T-helper 22 cell (primary cell): ENCODE measurements around the gene ITGA7.
"Not testable (repeated sequence)": the region's sequence is repeated elsewhere in the genome, so short reads cannot be mapped to it uniquely, and the experiment has no call there.

Experiments
- DNase-seq: peaks from one replicate; pipeline ENCODE4 v3.0.0-alpha.2; 2020; ENCODE audit warnings: low read depth

Gene ITGA7

DNA sequence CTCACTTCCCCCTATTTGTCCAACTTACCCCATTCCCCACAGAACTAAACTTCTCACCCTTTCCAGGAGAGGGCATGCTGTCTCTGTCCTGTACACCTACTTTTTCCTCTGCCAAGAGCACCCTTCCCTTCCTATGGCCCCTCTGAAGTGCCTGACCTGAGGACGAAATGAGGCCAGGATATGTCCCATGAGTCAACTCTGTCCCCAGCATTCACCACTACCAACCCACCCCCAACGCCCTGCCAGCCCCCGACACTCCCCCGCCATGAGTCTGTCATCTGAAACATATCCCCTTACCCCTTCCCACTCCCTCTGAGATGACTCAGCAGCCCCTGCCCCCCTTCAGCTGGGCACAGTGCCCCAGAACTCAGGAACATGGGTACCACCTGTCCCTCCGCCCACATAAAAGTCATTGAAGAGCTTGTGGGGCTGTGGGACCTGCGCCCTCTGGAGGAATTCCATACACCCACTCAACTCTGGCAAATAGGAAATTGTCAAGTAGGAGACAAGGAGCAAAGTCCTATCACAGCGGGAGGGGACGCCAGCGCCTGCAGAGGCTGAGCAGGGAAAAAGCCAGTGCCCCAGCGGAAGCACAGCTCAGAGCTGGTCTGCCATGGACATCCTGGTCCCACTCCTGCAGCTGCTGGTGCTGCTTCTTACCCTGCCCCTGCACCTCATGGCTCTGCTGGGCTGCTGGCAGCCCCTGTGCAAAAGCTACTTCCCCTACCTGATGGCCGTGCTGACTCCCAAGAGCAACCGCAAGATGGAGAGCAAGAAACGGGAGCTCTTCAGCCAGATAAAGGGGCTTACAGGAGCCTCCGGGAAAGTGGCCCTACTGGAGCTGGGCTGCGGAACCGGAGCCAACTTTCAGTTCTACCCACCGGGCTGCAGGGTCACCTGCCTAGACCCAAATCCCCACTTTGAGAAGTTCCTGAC lies 26.3 kb downstream of the ITGA7 start:
- DNase-seq: no peak

GRCh38 chr12:55679691-55680090 lies 28.0 kb downstream of the ITGA7 start:
- no peak for DNase-seq

DNA sequence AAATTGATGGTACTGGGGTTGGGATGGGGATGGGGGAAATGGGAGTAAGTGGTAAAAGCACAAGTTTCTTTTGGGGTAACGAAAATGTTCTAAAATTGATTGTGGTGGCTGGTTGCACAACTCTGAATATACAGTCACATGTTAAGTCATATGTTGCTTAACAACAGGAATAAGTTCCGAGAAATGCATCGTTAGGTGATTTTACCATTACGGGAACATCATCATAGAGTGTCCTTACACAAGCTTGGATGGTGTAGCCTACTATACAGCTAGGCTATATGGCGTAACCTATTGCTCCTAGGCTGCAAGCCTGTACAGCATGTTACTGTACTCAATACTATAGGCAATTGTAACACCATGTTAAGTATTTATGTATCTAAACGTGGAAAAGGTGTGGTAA lies 31.0 kb downstream of the ITGA7 start:
- DNase-seq: no peak

GRCh38 chr12:55675666-55676065 lies 32.0 kb downstream of the ITGA7 start:
- no peak for DNase-seq

GRCh38 chr12:55673638-55674037 lies 34.1 kb downstream of the ITGA7 start:
- DNase-seq: no peak

- DNase-seq: no peak
These were observed 36.0 kb downstream of the ITGA7 start for GRCh38 chr12:55671746-55672145.

DNA sequence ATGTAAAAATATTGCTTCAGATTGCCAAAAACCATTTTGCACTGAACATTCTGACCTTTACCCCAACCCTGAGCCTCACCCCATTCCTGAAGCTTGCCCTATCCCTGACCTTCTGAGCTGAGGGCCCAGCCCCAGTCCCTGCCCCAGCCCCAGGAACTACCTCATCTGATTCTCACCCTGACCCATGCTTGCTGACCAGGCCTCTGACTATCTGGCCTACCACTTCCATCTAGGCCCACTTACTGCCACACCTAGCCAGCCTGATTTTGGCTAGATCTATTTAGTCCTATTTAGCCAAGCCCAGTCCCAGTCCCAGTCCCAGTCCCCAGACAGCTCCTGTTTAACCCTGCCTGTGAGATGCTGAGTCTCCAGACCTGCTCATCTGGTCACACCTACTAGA lies 37.4 kb downstream of the ITGA7 start:
- DNase-seq: no peak

- DNase-seq: no peak
These were observed 41.2 kb downstream of the ITGA7 start for GRCh38 chr12:55666508-55666907.

- DNase-seq: no peak
These were observed 42.9 kb downstream of the ITGA7 start for GRCh38 chr12:55664826-55665225.

- no peak for DNase-seq
These were observed 44.3 kb downstream of the ITGA7 start for GRCh38 chr12:55663391-55663790.

DNA sequence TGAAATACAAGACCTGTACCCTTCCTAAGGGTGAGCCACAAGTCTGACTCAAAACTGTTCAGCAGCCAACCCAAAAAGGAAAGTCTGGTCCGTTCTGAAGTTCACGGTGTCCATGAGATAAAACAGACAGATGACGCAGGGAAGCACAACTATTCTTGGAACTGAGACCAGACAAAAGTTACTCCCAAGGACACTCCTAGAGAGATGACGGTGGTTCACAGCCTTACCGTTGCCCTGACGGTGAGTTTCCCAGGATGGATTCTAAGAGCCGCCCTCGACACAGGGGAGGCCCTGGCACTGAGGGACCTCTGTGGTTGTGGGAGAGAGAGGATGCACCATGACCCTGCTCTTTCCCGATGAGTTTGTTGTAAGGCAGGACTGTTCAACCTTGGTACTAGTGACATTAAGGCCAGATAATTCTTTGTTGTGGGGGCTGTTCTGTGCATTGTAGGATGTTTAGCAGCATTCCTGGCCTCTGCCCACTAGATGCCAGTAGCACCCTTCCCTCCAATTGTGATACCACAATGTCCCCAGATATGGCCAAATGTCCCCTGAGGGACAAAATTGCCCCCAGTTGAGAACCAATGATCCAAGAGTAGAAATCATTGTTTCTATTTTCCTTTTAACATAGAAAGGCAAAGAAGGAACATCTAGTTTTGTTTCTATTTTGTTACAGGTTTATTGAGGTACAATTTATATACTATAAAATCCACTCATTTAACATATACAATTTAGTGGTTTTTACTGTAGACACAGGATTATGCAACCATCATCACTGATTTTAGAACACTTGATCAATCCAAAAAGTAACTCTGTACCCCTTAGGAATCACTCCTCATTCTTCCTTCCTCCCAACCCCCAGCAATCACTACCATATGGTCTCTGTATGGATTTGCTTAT lies 48.0 kb downstream of the ITGA7 start:
- no peak for DNase-seq

DNA sequence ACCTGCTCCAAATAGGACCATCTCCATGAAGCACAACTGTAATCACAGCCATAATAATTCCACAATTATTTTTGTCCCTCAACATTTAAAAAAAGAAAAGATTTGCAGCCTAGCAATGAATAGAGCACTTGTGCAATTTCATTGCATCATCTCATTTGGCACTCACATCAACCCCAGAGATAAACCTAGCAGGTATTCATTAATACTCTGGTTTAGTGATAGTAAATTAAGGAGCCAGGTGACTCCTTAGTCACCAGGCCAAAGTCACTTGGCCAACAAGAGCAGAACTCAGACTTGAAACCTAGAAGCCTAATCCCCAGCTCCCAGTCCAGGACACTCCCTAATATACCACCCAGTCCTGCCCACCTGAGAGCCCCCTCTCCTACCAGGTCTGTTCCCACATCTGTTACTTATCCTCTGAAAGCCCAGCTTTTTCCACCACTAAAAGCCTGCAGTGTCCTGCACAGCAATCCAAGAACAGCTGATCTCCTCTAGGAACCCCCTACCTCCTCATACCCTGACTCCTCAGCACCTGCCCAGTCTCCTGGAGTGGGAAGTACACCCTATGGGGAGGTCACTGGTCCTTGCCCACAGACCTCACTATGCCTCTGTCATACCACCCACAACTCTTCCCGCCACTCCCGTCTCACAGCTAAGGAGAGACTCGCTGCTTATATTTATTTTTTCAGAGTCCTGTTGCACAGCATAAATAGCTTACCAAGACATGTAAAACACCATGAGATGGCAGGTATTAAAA lies 48.9 kb downstream of the ITGA7 start:
- DNase-seq: no peak

DNA sequence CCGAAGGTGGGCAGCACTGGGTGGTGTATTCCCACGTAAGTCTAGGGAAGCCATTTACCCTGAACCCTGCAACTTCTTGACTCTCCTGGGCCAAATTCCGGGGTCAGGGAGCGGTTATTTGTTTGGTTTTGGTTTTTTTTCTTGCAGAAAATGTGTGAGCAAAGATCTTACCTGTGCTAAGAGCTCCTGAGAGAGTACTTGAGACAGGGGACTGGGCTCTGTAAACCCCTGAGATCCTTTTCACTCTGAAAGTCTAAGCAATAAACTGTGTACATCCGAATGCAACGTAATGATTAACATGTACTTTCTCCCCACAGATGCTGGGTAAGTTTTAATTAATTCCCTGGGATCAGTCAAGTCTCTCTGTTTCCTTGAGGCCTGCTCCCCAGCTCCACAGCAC lies 49.5 kb downstream of the ITGA7 start:
- DNase-seq: no peak

GRCh38 chr12:55657212-55657611 lies 50.5 kb downstream of the ITGA7 start:
- DNase-seq: no peak

- DNase-seq: no peak
These were observed 53.0 kb downstream of the ITGA7 start for GRCh38 chr12:55654511-55655214.

GRCh38 chr12:55653031-55653430 lies 54.7 kb downstream of the ITGA7 start:
- no peak for DNase-seq

DNA sequence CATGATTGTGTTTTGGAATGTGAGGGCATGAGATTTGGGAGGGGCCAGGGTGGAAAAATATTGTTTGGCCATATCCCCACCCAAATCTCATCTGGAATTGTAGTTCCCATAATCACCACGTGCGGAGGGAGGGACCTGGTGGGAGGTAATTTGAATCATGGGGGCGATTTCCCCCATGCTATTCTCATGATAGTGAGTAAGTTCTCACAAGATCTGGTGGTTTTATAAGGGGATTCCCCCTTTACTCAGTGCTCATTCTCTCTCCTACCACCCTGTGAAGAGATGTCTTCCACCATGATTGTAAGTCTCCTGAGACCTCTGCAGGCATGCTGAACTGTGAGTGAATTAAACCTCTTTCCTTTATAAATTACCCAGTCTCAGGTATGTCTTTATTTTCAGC lies 55.4 kb downstream of the ITGA7 start:
- no peak for DNase-seq

GRCh38 chr12:55651299-55651683 lies 56.4 kb downstream of the ITGA7 start:
- no peak for DNase-seq

DNA sequence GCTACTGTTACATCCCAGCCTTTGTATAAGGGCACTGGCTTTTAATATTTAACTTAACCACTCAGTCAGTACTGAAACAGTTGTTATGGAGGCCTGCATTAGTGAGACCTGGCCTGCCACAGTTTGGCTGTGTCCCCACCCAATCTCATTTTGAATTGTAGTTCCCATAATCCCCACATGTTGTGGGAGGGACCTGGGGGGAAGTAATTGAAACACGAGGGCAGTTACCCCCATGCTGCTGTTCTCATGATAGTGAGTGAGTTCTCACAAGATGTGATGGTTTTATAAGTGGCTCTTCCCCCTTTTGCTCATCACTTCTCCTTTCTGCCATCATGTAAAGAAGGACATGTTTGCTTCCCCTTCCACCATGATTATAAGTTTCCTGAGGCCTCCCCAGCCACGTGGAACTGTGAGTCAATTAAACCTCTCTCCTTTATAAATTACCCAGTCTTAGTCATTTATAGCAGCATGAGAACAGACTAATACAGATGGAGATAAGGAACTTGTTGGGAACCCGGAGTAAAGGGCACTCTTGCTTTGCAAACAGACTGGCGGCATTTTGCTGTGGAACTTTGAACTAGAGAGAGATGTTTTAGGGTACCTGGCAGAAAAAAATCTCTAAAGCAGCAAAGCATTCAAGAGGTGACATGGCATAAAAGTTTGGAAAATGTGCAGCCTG lies 56.9 kb downstream of the ITGA7 start:
- not testable (repeated sequence) for DNase-seq

DNA sequence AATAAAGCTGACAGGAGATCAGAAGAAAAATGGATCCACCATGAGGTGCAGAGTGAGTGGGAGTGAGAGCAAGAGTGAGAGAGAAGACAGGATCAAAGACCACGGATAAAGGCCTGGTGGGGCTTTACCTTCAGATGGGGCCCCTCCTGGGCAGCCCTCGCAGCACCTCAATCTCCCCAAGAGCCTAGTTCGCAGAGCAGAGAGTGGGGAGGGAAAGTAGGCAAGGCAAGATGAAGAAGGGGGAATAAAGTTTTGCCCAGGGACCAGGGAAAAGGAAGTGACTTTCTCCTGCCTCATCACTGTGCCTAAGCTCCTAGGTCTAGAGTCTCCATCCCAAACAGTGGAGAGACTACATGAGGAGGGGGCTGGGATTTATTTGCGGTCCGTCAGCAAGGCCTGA lies 60.7 kb downstream of the ITGA7 start:
- no peak for DNase-seq

- DNase-seq: no peak
These were observed 63.1 kb downstream of the ITGA7 start for GRCh38 chr12:55644591-55644990.
